Common myeloid progenitor, CD34-positive (primary cell): ENCODE measurements around the gene STK32C.
"Not testable (repeated sequence)": the region's sequence is repeated elsewhere in the genome, so short reads cannot be mapped to it uniquely, and the experiment has no call there.

Source experiments
- CTCF ChIA-PET: fragments of 350-600 bp; sonication (Branson Sonifier 250); formaldehyde crosslinking; loops from one replicate; lab custom pipeline; 2021; ENCODE audit warnings: antibody characterized with exemption; lab: Charles Lee
- POLR2A ChIA-PET: fragments of 350-600 bp; sonication (Branson Sonifier 250); formaldehyde crosslinking; loops from one replicate; lab custom pipeline; 2021; ENCODE audit warnings: antibody characterized with exemption; lab: Charles Lee
- DNase-seq, 3 donors: peaks; one replicate each; pipeline versions ENCODE4 v3.0.0 to v3.0.0-alpha.2; 2013
- H3K27ac ChIP-seq, 2 experiments: 1 replicate in 1 of 2; 2 replicates in 1 of 2; pipeline ENCODE4 v1.7.0; 2013; ENCODE audit warnings: inconsistent platforms in 2 of 2, low read length in 2 of 2, mild to moderate bottlenecking in 2 of 2, low read depth in 1 of 2, moderate library complexity in 1 of 2; ENCODE audit not compliant: severe bottlenecking in 2 of 2, insufficient read depth in 1 of 2, poor library complexity in 1 of 2
- H3K27me3 ChIP-seq, 5 experiments: replicated peaks in 2 of 5; 1 replicate in 3 of 5; 2 replicates in 2 of 5; pipeline versions ENCODE4 v1.6.1 to v1.7.0; 2013; ENCODE audit warnings: low read length in 4 of 5, mild to moderate bottlenecking in 2 of 5, moderate library complexity in 2 of 5, inconsistent platforms in 1 of 5; ENCODE audit not compliant: insufficient read depth in 5 of 5, control insufficient read depth in 4 of 5
- H3K36me3 ChIP-seq, 4 experiments: 1 replicate in 2 of 4; 2 replicates in 2 of 4; pipeline versions ENCODE4 v1.6.1 to v1.7.0; 2013; ENCODE audit warnings: low read length in 3 of 4, control low read depth in 1 of 4, mild to moderate bottlenecking in 1 of 4; ENCODE audit not compliant: control insufficient read depth in 4 of 4, insufficient read depth in 4 of 4
- H3K4me1 ChIP-seq, 4 experiments: 1 replicate in 3 of 4; 2 replicates in 1 of 4; pipeline versions ENCODE4 v1.6.1 to v1.7.1; 2013; ENCODE audit warnings: low read length in 3 of 4, mild to moderate bottlenecking in 3 of 4, control low read depth in 1 of 4, inconsistent platforms in 1 of 4, moderate library complexity in 1 of 4; ENCODE audit not compliant: control insufficient read depth in 4 of 4, insufficient read depth in 4 of 4; ENCODE audit errors: control extremely low read depth in 1 of 4
- H3K4me3 ChIP-seq, 7 experiments: 1 replicate in 4 of 7; 2 replicates in 3 of 7; pipeline versions ENCODE4 v1.5.1 to v1.7.0; 2013; ENCODE audit warnings: mild to moderate bottlenecking in 7 of 7, low read length in 6 of 7, moderate library complexity in 6 of 7, inconsistent platforms in 2 of 7, low read depth in 2 of 7, control low read depth in 1 of 7; ENCODE audit not compliant: insufficient read depth in 4 of 7, control insufficient read depth in 1 of 7; ENCODE audit errors: extremely low read depth in 1 of 7
- H3K9me3 ChIP-seq, 5 experiments: 1 replicate in 4 of 5; 2 replicates in 1 of 5; pipeline versions ENCODE4 v1.6.1 to v1.7.1; 2013; ENCODE audit warnings: low read length in 4 of 5, mild to moderate bottlenecking in 2 of 5, inconsistent platforms in 1 of 5, low read depth in 1 of 5, moderate library complexity in 1 of 5; ENCODE audit not compliant: control insufficient read depth in 4 of 5, insufficient read depth in 2 of 5; ENCODE audit errors: control extremely low read depth in 1 of 5
- WGBS: methylation state at CpG from one replicate; pipeline ENCODE4 v1.1.5; 2013; ENCODE audit not compliant: insufficient coverage; 5-methylcytosine and 5-hydroxymethylcytosine counted together

The STK32C gene

GRCh38 chr10:132272231-132272971 is 35.3 kb downstream of the STK32C start:
- Histone ChIP-seq H3K27ac (no peak overlapping the region), H3K4me3 (no peak overlapping the region), H3K36me3 (no peaks in the 10 kb centered on the region), H3K4me1 (peaks cover 0 to under 1% (median under 1%) of the 10 kb centered on the region in 4 experiments), H3K9me3 (peaks cover 0 to 4% (median 0%) of the 10 kb centered on the region in 5 experiments), H3K27me3 (no peaks in the 10 kb centered on the region)
- DNase-seq: no peak
- WGBS: 95% methylated on average over 34 of the region's 35 CpGs
- ChIA-PET POLR2A (no interaction called here), CTCF (no interaction called here)

GRCh38 chr10:132271458-132272230 is 36.1 kb downstream of the STK32C start:
- no peaks in the 10 kb centered on the region for H3K27me3 ChIP-seq
- H3K9me3 ChIP-seq: peaks cover 0 to 4% (median 0%) of the 10 kb centered on the region in 5 experiments
- no peaks in the 10 kb centered on the region for H3K36me3 ChIP-seq
- no peak overlapping the region for H3K4me3 ChIP-seq
- peaks cover 0 to 8% (median 6%) of the 10 kb centered on the region in 4 experiments for H3K4me1 ChIP-seq
- DNase-seq: no peak
- ChIA-PET POLR2A (interaction anchor here (0.6 kb wide), 1 partner anchor 383 kb away, joined by 3 read pairs; no protein-coding TSS in a partner anchor), CTCF (no interaction called here)
- WGBS: 94% methylated on average over 23 of the region's 27 CpGs
- no peak overlapping the region for H3K27ac ChIP-seq

GRCh38 chr10:132270721-132271457 is 36.9 kb downstream of the STK32C start:
- ChIA-PET CTCF (no interaction called here), POLR2A (interaction anchor here (0.6 kb wide), 1 partner anchor 383 kb away, joined by 3 read pairs; no protein-coding TSS in a partner anchor)
- 98% methylated on average over 8 of the region's 11 CpGs for WGBS

GRCh38 chr10:132270256-132270655 is 37.5 kb downstream of the STK32C start:
- no peak overlapping the region for H3K27ac ChIP-seq
- H3K4me1 ChIP-seq: peaks cover 0 to 12% (median 10%) of the 10 kb centered on the region in 4 experiments
- no peaks in the 10 kb centered on the region for H3K36me3 ChIP-seq
- ChIA-PET CTCF (no interaction called here), POLR2A (interaction anchor here (0.6 kb wide), 1 partner anchor 10 kb away, joined by 8 read pairs; no protein-coding TSS in a partner anchor)
- H3K9me3 ChIP-seq: peaks cover 0 to 4% (median 0%) of the 10 kb centered on the region in 5 experiments
- H3K27me3 ChIP-seq: no peaks in the 10 kb centered on the region
- WGBS: 100% methylated on average over 7 of the region's 11 CpGs
- no peak overlapping the region for H3K4me3 ChIP-seq
- DNase-seq: no peak

More at GRCh38 chr10:132270721-132271457, 36.9 kb downstream of the STK32C start:
- Histone ChIP-seq H3K27ac (no peak overlapping the region), H3K9me3 (peaks cover 0 to 4% (median 0%) of the 10 kb centered on the region in 5 experiments), H3K4me1 (peaks cover 0 to 12% (median 10%) of the 10 kb centered on the region in 4 experiments), H3K27me3 (no peaks in the 10 kb centered on the region), H3K4me3 (no peak overlapping the region), H3K36me3 (no peaks in the 10 kb centered on the region)
- no peak for DNase-seq

- Histone ChIP-seq H3K27me3 (no peaks in the 10 kb centered on the region), H3K4me3 (no peak overlapping the region), H3K36me3 (no peaks in the 10 kb centered on the region), H3K9me3 (peaks cover 0 to 4% (median 0%) of the 10 kb centered on the region in 5 experiments), H3K27ac (no peak overlapping the region), H3K4me1 (peaks cover 0 to 12% (median 10%) of the 10 kb centered on the region in 4 experiments)
- ChIA-PET POLR2A (interaction anchor here (0.6 kb wide), 1 partner anchor 9 kb away, joined by 8 read pairs; no protein-coding TSS in a partner anchor), CTCF (interaction anchor here (1.2 kb wide), 1 partner anchor 84 kb away, joined by 3 read pairs; no protein-coding TSS in a partner anchor)
- WGBS: 97% methylated on average over 19 of the region's 21 CpGs
- no peak for DNase-seq
These were observed 38.2 kb downstream of the STK32C start for GRCh38 chr10:132269266-132270230.

- H3K4me1 ChIP-seq: peaks cover 0 to 12% (median 10%) of the 10 kb centered on the region in 4 experiments
- DNase-seq, H3K36me3 ChIP-seq, H3K27ac ChIP-seq, H3K4me3 ChIP-seq, CTCF ChIA-PET, H3K27me3 ChIP-seq, H3K9me3 ChIP-seq, POLR2A ChIA-PET: not testable (repeated sequence)
- WGBS: 95% methylated on average over 11 of the region's 12 CpGs
These were observed 39.8 kb downstream of the STK32C start for GRCh38 chr10:132267916-132268315.
